NAMALWA (cell line): Measurements from ENCODE around the gene GMPR2.
"Not testable (repeated sequence)": the region's sequence is repeated elsewhere in the genome, so short reads cannot be mapped to it uniquely, and the experiment has no call there.

Experiments used
- DNase-seq: peaks from one replicate; pipeline ENCODE4 v3.0.0-alpha.2; 2015; ENCODE audit warnings: low spot score

Gene GMPR2

DNA sequence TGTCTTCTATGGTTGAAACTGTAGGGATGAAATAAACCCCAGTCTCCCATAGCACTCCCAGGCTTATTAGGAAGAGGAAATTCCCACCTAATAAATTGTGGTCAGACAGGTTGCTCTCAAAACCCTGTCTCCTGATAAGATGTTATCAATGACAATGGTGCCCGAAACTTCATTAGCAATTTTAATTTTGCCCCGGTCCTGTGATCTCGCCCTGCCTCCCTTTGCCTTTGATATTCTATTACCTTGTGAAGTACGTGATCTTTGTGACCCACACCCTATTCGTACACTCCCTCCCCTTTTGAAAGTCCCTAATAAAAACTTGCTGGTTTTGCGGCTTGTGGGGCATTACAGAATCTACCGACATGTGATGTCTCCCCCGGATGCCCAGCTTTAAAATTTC lies 30.2 kb upstream of the GMPR2 start:
- DNase-seq: not testable (repeated sequence)

DNA sequence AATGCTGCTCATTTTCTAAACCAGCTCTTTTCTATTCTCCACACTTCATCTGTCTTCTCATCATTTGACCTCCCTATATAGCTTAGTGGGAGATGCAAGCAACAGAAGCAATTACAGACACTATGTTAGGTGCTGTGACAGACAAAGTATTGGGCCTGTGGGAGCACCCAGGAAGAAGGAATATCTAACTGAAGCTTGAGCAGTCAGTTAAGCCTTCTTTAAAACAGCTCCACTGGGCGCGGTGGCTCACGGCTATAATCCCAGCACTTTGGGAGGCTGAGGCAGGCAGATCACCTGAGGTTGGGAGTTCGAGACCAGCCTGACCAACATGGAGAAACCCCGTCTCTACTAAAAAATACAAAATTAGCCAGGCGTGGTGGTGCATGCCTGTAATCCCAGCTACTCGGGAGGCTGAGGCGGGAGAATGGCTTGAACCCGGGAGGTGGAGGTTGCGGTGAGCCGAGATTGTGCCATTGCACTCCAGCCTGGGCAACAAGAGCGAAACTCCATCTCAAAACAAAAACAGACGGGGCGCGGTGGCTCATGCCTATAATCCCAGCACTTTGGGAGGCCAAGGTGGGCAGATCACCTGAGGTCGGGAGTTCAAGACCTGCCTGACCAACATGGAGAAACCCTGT lies 29.4 kb upstream of the GMPR2 start:
- not testable (repeated sequence) for DNase-seq

GRCh38 chr14:24204163-24205146 lies 28.3 kb upstream of the GMPR2 start:
- DNase-seq: peak; percentile 2

- peak; percentile 3 for DNase-seq
Observed at GRCh38 chr14:24206260-24207103, 26.2 kb upstream of the GMPR2 start.

DNA sequence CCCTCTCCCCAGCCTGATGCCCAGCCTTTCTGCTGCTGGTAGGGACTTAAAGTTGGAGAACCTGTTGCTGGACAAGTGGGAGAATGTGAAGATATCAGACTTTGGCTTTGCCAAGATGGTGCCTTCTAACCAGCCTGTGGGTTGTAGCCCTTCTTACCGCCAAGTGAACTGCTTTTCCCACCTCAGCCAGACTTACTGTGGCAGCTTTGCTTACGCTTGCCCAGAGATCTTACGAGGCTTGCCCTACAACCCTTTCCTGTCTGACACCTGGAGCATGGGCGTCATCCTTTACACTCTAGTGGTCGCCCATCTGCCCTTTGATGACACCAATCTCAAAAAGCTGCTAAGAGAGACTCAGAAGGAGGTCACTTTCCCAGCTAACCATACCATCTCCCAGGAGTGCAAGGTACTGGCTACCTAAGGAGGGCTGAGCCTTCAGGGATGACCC lies 25.6 kb upstream of the GMPR2 start:
- DNase-seq: peak; percentile 38

DNA sequence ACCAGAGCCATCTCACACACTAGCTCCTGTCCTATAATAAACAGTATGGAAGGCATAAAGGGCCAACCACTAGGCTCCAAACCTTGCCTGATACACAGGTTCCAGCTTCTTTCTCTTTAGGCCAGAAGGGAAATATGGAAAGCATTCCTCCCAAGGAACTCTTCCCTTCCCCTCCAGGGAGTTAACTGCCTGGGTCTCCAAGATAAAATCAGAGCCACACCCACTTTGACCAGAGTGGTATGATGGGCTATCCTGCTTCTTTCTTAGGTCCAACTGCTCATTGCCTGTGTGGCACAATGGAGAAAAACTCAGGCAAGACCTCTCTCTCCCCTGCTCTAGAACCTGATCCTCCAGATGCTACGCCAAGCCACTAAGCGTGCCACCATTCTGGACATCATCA lies 25.1 kb upstream of the GMPR2 start:
- DNase-seq: no peak

- DNase-seq: no peak
Observed at GRCh38 chr14:24211311-24211710, 21.4 kb upstream of the GMPR2 start.

GRCh38 chr14:24212924-24213865 lies 19.5 kb upstream of the GMPR2 start, which contains the start of gene CHMP4A:
TSS of gene CHMP4A (minus strand) at chr14:24213488. CDS start at chr14:24213439, 49 bp downstream.
- peak; percentile 99 for DNase-seq

DNA sequence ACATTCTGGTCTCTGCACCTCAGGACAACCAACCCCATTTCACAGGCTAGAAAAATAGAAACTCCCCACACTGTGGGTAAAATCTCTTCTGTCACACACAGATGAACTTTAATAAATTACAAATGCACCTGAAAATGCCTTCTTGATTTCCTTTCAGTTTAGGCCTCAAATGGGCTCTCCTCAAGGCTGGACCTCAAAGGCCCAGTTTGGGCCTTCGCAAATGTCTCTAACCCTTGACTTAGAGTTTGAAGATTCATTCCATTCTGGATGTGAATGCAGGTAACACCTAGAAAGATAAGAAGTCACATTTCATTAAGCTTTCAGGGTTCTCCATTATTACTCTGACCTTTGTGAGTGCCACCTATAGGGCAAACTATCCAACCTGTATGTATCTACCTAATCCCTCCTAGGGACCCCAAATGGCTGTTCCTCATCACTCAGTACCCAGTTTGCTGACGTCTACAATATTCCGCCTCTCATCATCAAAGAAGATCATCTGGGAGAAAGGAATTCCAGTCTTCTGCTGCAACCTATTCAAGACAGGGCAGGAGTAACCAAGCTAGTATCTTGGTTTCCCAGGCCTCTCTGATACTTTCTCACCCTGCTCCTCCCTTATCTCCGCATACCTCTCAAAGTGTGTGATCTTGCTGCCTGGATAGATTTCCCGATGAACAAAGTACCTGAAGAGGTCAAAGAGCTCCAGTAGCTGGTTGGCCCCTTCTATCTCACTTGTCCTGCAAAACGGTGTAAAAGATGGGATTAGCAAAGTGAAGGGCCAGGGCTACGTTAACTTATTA lies 18.7 kb upstream of the GMPR2 start:
- DNase-seq: peak; percentile 51

DNA sequence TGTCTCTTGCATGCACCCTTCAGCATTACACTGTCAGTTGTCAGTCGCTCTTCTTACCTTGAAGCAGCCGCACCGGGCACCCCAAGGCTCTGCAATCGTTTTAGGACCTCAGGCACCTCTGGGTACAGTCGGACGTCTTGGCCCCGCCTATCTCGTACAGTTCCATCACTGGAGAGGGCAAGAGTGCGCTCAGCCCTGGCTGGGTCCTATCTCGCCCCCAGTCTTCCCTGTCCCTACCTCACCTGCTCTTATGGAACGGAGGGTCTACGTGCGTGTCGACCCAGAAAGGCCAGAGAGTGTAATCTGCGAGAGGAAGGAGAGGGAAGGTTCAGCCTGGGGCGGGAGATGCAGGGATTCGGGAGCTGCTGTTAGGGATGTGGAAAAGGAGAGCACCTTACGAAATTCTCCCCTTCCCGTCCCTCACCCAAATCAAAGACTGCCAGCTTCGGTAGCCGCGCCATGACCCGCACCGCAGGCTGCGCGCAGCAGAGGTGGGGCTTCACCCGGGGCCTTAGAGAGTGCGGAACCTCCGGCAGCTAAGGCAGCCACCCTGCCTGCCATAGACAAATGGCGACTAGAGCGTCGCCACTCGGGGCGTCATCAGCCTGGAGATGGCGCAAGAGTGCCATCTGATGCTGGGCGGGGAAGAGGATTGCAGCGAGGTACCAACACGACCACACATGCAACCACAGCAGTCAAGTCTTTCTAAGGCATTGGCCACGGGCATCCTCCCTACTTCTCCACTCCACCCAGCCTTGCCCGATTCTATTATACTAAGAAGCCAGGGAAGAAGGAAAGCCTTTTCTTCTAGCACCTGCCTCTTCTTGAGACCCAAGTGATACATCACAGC lies 17.0 kb upstream of the GMPR2 start, which contains the start of gene MDP1:
Gene MDP1 (minus strand): TSS at position 572 of the 850 bp plus-strand sequence. CDS start 111 bp downstream, at position 461.
- peak; percentile 96 for DNase-seq

DNA sequence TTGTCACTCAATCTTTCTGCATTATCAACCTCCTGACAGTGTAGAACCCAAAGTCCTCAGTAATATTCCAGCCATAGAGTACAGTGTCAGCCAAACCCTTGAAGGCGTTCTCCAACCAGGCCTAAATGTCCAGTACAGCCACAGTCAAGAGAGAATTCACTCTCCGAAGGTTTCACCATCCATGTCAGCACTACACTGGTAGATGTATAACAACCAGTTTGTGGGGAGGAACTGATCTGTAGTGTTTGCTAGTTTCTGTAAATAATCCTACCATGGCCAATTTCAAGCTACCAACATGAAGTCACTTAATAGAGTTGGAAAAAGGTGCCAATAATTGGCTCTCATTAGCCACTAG lies 16.4 kb upstream of the GMPR2 start:
- DNase-seq: no peak

DNA sequence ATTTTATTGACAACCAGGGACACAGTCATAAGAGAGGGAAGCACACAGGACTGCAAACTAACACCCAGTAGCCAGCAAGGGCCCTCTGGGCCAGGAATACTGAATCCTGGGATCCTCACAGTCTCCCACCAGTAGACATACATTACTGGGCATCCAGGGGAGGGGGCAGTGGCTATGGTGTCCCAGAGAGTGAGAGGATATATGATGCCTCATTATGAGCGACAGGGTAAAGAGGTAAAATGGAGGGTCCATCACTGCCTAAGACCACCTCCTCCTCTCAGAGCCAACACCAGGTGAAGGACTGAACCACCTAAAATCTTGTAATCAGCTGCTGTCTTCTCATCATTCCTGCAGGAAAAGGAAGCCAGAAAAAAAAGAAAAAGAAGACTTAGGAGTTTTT lies 15.9 kb upstream of the GMPR2 start:
- DNase-seq: not testable (repeated sequence)

GRCh38 chr14:24219080-24219479 lies 13.6 kb upstream of the GMPR2 start:
- DNase-seq: no peak

GRCh38 chr14:24219521-24219920 lies 13.2 kb upstream of the GMPR2 start:
- no peak for DNase-seq

DNA sequence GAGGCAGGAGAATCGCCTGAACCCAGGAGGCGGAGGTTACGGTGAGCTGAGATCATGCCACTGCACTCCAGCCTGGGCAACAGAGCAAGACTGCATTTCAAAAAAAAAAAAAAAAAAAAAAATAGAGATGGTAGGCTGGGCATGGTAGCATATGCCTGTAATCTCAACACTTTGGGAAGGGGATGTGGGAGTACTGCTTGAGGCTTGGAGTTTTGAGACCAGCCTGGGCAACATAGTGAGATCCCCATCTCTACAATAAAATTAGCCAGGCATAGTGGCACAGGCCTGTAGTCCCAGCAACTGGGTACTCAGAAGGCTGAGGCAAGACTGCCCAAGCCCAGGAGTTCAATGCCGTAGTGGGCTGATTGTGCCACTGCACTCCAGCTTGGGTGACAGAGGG lies 9.7 kb upstream of the GMPR2 start:
- not testable (repeated sequence) for DNase-seq

DNA sequence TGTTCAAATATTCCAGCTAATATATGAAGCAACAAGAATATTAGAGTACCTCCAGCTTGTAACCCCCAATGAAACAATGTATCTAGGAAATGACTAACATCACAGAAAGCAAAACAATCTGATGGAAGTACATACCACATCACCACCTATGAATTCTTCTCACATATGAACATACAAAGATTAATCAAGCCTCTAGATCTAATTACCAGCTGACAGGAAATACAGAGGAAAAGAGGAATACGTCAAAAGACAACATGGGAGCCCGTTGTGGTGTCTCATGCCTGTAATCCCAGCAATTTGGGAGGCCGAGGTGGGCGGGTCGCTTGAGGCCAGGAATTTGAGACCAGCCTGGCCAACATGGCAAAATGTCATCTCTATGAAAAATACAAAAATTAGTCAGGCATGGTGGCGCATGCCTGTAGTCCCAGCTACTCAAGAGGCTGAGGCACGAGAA lies 8.1 kb upstream of the GMPR2 start:
- no peak for DNase-seq

- no peak for DNase-seq
Observed at GRCh38 chr14:24226473-24226872, 6.3 kb upstream of the GMPR2 start.

- no peak for DNase-seq
Observed at GRCh38 chr14:24228902-24229301, 3.8 kb upstream of the GMPR2 start.
